Activated CD4-positive, alpha-beta T cell treated with anti-CD3 and anti-CD28 coated beads, Interleukin-2, Interleukin-6, amounts not matched to agents 100 ng/mL and 50 ng/mL, durations not matched to agents 16 hours and 8 hours (primary cell): ENCODE measurements around the gene TRIM67.
"Not testable (repeated sequence)": the region's sequence is repeated elsewhere in the genome, so short reads cannot be mapped to it uniquely, and the experiment has no call there.

ENCODE experiments used
- DNase-seq: peaks from one replicate; pipeline ENCODE4 v3.0.0-alpha.2; 2020

Gene TRIM67

DNA sequence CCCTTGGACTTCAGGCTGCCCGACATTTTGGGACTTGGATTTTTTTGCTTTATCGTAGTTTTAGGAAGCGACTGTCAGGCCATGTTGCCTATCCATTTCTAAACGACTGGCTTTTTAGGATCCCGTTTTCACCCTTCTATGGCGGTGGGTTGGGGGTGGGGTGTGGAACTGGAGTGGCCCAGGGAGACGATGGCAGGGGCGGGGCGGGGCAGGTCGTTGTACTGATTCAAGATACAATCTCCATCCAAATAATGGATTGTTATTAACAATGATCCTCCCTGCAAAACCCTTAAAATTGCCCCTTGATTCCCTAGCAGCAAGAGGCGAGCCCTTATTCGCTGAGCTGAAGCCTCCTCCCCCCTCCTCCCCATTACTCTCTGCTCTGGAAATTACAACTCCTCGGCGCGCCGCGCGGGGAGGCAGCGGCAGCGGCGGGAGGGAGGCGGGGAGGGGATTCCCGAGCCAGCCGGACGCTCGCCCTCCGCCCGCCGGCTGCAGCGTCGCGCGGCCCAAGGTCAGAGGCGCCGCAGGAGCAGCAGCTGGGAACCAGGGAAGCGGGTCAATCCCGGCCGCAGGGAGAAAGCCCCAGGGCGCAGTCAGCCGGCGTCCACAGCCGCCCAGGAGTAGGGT lies at the start of gene TRIM67:
TSS of gene TRIM67 (plus strand) at position 392 of the 630 bp plus-strand sequence. CDS start 912 bp downstream, outside the sequence.
- peak; percentile 13 for DNase-seq

DNA sequence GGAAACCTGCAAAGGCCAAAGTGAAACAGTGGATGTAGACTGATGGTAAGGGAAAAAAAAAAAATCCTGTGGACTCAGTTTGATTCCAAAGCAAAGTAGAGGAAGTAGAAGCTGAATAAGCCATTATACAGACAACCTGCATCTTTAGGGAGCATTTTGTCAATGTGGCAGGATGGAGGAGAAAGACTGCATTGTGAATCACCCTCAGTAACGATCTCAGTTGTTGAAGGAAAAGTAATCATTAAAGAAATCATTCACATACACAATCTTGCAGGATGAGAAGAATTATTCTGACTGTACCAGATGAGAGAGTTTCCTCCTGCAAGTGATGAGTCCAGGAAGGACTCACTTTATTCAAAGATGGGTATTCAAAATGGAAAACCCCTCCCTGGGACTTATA lies 45.1 kb upstream of the TRIM67 start:
- DNase-seq = no peak

DNA sequence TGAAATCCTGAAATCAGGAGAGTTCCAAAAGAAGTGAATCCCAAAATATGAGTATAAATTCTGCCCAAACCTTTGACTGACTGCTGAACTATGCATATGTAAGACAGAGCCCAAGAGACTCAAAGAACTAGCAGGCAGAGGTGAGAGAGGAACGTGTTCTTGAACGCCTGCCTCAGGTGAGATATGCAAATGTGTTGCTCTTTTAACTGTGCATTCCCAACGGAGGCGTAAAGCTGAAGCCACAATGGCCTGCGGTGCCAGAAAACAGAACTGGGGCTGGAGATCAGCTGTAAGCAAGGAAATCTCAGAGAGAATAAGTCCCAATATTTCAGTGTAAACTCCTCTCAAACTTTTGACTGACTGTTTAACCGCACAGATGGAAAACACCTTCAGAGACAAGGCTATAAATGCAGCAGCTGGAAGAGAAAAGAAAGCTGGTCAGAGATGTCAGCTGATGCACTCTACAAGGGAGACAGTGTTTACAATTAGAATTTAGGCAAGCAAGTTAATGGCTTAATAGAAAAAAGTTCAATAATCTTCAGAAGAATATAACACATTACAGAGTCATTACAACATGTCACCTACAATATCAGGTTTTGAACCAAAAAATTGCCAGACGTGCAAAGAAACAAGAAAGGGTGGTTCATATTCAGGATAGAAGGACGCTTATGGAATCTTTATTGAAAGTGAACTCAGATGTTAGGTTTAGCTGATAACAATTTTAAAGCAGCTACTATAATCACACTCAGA lies 43.0 kb upstream of the TRIM67 start:
- no peak for DNase-seq

DNA sequence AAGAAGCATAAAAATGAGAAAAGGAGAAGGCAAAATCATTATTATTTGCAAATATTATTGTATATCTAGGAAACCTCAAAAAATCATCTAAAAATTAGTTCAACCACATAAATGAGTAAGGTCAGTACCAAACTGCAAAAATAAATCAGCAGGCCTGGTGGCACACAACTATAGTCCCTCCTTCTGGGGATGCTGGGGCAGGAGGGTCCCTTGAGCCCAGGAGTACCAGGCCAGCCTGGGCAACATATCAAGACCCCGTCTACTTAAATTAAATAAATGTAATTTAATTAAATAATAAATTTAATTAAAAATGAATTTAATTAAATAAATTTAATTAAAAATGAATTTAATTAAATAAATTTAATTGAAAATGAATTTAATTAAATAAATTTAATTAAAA lies 40.3 kb upstream of the TRIM67 start:
- DNase-seq = no peak

DNA sequence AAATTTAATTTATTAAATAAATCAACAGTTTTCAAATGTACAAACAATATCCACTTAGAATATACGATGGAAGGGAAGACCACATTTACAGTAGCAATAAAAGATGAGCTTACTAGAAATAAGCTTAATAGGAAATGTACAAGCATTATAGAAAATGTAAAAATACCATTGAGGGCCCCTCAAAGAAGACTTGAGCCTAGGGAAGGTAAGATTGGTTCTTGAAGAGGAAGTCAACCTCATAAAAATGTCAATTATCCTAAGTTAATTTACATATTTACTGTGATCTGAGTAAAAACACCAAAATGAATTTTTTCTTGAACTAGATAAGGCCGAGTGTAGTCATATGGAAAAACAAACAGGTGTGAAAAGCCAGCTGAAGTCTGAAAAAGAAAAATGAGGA lies 39.7 kb upstream of the TRIM67 start:
- DNase-seq = no peak

DNA sequence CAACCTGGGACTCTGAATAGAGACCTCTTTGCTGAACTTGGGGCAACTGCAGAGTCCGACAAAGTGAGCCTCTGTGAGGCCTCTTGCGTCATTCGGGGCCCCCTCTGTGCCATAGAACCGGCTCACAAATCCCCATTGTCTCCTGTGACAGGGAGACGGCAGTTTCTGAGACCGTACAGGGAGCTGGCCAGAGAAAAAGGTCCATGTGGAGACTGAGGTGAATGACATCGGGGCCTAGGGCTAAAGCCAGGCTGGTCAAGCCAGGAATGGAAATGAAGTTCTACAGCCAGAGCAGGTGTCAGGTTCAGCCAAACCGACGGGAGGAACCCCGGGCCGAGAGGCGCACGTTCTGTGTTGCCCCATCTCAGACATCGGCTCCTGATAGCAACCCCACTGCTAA lies 37.1 kb upstream of the TRIM67 start:
- no peak for DNase-seq

DNA sequence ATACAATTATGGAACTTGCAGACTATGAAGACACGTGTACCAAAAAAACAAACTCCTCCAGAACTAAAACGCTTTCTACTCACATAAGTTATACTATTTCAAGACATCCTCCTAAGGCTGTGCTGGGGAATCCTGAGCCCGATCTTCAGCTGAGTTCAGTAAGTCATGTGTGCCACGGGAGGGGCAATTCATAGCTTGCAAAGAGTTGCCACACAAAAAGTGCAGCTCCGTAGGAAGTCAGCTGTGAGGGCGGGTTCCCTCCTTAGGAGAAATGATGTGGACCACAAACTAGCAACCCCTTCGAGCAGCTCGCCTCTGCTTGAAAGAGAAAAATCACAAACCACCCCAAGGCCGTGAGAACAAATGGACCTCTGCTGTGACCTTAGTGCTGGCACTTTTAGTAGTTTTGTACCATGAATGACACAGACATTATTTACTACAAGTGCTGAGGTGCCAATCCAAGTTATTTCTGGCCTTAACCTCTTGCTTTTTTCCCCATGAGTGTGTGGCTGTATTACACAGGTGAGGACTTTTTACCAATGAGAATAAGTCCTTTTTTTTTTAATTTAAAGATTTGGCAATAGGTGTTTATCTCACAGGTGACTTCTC lies 35.8 kb upstream of the TRIM67 start:
- no peak for DNase-seq

DNA sequence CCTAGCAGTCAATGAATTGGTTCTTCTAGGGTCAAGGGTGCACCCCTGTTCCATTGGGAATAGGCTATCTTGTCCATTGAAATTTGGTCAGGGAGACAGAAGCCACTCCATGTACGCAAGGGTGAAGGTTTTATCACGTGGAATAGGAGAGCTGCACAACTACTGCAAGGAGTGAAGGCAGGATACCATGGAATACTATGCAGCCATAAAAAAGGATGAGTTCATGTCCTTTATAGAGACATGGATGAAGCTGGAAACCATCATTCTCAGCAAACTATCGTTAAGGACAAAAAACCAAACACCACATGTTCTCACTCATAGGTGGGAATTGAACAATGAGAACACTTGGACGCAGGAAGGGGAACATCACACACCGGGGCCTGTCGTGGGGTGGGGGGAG lies 34.8 kb upstream of the TRIM67 start:
- not testable (repeated sequence) for DNase-seq

DNA sequence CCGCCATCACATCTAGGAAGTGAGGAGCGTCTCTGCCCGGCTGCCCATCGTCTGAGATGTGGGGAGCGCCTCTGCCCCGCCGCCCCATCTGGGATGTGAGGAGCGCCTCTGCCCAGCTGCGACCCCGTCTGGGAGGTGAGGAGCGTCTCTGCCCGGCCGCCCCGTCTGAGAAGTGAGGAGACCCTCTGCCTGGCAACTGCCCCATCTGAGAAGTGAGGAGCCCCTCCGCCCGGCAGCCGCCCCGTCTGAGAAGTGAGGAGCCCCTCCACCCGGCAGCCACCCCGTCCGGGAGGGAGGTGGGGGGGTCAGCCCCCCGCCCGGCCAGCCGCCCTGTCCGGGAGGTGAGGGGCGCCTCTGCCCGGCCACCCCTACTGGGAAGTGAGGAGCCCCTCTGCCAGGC lies 33.4 kb upstream of the TRIM67 start:
- DNase-seq = not testable (repeated sequence)

DNA sequence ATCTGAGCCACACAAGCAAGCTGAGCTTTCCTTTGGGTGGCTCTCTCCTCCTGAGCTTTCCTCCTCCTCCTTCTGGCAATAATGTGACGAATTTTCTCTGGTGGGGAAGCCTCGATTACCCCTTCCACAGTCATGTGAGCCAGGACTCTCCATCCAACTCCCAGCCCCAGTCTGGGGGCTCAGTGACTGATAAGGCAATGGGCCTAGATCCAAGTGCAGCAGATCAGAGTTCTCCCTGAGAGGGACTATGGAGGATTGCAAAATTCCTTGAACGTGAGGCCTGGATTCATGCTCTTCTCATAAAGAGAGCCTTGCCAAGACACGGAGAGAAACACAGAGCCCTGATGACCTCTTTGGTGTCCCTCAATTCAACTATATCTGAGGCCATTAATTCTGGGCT lies 31.3 kb upstream of the TRIM67 start:
- DNase-seq = no peak

DNA sequence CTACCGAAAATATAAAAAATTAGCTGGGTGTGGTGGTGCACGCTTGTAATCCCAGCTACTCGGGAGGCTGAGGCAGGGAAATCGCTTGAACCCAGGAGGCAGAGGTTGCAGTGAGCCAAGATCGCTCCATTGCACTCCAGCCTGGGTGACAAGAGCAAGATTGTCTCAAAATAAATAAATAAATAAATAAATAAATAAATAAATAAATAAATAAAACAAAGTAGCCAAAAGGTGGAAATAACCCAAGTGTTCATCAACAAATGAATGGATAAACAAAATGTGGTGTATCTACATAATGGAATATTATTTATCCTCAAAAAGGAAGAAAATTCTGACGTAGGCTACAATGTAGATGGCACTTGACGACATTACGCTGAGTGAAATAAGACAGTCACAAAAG lies 29.3 kb upstream of the TRIM67 start:
- not testable (repeated sequence) for DNase-seq

DNA sequence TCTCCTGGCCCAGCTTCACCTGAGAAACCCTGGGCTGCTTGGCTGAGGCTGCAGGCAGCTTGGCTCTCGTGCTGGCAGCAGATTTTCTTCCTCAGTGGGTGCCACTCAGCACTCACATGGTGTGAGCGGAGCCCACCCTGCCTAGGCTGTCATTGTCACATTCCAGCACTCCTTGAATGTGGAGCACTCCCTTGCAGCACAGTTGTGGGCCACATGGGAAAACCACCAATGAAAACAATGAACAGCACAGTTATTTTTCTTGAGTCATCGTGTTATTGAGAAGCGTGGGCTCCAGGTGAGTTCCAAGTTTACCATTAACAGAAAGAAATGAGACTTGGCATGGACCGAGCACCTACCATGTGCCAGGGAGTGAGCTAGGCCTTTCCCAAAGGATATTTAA lies 27.2 kb upstream of the TRIM67 start:
- DNase-seq = no peak

DNA sequence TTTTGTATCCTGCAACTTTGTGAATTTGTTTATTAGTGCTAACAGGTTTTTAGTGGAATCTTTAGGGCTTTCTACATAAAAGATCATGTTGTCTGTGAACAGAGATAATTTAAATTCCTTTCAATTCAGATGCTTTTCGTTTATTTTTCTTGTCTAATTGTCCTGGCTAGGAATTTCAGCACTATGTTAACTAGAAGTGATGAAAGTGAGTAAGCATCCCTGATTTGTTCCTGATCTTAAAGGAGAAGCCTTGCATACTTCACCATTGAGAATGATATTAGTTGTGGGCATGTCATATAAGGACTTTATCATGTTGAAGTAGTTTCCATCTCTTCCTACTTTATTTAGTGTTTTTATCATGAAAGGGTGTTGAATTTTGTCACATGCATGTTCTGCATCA lies 23.6 kb upstream of the TRIM67 start:
- no peak for DNase-seq

DNA sequence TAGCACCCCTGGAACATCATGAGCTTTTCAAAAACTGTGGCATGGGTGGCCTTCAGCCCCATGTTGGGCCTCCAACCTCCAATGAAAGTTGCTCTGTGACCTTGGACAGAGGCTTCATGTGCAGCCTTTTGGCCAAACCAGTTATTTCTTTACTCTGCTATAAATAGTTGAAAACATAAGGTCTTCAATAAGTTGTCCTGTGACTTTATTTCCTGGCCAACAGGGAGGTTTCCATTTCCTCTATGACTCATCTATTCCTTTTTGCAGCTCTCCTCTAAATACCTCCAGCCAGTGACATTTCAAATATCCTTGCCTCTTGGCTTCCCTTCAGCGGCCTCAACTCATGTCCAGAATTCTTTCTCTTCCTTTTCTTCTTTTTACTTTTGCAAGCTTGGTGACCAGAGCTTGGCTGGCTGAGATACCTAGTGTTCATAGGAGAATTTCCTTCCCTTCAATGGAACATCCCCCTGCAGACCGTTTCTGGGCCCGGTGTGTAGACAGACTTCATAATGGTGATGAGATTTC lies 22.7 kb upstream of the TRIM67 start:
- no peak for DNase-seq

DNA sequence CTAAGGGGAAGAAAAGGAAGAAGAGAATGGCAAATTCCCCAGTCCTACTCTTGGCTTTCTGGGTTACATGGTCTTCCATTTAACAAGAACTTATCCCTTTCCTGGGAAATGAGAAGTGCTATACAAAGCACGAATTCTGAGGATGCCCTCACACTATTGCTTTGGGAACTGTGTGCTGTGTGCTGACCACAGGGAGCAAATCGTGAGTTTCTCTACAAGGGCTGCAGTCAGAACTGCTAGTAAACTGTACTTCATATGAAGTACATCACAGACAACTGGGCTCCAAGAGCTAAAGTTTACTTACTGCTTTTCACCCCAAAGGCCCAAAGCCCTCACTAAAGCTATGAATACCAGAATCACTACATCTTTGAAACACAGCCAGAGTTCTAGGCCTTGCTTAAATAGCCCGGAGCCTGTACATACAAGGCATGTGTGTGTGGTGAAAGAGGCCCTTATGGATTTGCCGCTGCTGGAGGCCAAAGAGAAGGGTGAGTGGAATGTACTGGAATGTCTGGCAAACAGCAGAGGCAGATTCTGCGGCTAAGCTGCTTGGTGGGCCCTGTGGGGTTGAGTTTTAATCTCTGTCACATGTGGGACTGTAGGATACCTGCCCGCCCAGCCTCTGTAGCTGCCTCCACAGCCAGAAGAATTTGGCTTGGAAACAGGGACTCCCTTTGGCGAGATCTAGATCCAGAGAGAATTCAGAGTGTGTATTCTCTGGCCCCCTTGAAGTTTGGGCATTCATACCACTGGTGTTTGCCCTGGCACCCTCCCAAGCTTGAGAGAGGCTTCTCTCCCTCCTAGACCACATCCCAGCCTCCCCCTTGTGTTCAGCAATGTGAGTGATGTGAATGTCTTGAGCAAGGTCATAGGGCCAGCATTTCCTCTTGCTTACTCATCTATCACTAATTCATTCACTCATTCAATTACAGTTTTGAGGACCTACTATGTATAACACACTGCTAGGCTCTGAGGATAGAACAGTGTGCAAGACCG lies 21.9 kb upstream of the TRIM67 start:
- no peak for DNase-seq

DNA sequence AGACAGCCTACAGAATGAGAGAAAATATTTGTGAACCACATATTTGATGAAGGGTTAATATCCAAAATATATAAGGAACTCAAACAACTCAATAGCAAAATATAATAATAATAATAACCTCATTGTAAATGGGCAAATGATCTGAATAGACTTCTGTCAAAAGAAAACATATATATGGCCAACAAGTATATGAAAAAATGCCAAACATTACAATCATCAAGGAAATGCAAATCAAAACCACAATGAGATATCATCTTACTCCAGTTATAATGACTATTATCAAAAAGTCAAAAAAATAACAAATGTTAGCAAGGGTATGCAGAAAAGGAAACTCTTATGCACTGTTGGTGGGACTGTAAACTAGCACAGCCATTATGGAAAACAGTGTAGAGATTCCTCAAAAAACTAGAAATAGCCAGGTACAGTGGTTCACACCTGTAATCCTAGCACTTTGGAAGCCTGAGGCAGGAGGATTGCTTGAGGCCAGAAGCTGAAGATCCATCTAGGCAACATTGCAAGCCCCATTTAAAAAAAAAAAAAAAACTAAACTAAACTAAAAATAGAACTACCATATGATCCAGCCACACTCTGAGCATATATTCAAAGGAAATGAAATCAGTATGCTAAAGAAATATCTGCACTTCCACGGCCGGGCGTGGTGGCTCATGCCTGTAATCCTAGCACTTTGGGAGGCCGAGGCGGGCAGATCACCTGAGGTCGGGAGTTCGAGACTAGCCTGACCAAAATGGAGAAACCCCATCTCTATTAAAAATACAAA lies 17.3 kb upstream of the TRIM67 start:
- DNase-seq = no peak

DNA sequence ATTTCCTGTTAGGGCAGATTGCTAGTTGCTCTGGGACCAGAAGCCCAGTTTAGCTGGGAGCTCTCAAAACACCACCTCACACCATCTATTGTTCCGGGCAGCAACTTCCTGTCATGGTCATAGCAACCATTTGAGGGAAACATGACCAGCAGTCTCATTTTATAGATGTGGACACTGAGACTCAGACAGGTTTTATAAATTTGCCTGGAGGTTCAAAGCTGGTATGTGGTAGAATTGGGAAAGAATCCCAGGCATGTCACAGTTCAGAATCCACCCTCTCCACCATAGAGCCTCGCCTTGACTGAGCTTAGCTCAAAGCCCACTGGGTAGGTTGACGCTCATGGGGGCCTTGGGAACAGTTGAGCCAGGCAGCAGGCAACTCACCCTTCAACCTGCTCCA lies 14.0 kb upstream of the TRIM67 start:
- no peak for DNase-seq

DNA sequence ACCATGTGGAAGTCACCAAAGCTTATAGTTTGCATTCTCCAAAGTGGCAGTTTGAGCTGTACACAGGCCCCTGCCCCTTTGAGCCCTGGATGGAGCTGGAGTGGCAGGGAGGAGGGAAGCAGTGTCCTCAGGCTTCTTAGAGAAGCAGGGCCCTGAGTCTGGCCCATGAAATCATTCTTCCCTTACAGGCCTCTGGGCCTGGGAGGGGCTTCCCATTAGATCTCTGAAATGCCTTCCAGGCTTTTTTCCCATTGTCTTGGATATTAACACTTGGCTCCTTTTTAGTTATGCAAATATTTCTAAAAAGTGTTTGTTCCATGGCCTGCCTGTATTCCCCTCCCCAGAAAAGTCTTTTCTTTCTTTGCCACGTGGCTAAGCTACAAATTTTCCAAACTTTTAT lies 10.0 kb upstream of the TRIM67 start:
- no peak for DNase-seq

DNA sequence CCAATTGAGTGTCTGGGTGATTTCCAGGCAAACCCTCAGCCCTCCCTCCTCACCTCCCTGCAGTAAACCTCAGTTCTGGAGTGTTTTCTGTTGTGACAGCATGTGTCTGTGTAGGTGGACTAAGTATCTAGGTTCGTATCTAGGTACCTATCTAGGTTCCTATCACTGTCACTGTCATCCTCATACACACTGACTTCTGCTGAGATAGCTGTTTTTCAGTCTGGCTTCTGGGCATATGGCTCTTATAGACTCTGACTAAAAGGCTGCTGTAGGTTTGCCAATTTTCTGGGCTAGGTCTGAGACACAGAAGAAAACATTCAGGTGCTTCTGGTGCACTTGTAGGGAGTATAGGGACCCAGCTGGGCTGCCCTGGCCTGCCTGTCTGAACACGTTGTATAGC lies 8.1 kb upstream of the TRIM67 start:
- DNase-seq = no peak

DNA sequence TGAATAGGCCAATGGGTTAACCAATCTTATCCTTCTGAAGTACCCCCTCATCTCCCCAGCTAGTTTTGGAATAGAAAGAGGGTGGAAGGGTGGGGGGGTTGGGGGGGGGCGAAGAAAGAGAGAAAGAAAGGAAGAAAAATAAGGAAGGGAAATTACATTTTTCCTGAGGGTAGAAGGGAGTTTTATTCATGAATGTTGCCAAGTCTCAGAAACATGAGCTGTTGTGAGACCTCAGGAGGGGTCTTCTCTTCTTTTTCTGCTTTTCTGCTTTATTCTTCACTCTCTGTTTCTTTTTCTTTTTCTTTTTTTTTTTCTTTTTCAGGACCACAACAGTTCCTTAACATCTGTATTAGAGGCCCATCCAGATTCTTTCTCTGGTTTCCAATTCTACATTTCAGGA lies 6.0 kb upstream of the TRIM67 start:
- DNase-seq = no peak

DNA sequence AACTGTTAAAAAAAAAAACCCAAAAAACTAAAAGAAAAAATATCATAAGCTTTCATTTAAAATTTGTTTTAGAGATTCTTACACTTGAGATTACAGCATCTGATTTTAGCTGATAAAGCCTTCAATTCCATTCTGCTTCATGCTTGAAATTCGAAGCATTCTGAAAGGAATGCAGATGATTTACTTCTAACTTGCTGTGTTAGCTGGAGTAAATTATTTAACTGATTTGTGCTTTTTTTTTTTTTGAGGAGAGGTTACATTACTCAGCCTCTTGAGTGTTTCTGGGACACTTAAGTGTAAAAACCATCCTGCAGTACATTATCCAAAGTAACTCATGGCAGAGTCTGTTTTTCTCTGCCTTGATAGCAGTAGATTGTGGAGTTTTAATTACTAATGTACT lies 4.5 kb upstream of the TRIM67 start:
- DNase-seq = no peak

DNA sequence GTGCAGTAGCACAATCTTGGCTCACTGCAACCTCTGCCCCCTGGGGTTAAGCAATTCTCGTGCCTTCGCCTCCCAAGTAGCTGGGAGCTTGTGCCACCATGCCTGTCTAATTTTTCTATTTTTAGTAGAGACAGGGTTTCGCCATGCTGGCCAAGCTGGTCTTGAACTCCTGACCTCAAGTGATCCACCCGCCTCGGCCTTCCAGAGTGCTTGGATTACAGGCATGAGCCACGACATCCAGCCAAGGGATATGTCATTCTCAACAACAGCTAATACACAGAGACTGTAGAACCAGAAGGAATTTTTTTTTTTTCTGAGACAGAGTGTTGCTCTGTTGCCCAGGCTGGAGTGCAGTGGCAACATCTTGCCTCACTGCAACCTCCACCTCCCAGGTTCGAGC lies 3.7 kb upstream of the TRIM67 start:
- DNase-seq = not testable (repeated sequence)
